ENCODE measurements around the gene ENOX1.
"Not testable (repeated sequence)": the region's sequence is repeated elsewhere in the genome, so short reads cannot be mapped to it uniquely, and the experiment has no call there.

The ENOX1 gene

DNA sequence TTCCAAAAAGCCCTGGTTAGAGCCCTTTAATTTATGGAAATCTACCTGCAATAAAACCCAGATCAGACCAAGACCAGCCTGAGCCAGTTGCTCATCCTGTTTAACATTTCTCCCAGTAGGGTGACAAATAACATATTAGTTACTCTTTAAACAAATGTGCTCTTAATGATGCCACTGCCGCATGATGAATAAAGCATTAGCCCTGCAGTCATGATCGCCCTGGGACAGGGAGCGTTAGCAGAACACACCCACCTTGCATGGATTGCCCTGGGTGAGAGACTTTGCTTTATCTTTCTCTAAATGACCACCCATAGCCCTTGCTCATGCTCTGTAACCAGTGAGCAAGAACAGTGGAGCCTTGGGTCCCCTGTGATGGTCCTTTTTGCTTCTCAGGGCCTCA is 362.4 kb downstream of the ENOX1 start:
- H3K36me3 ChIP-seq (ENCODE audit: control insufficient read depth in 2 of 2, insufficient read depth in 2 of 2, low read length in 2 of 2): no peaks in the 10 kb centered on the region
- no peak overlapping the region for H3K4me3 ChIP-seq (ENCODE audit: low read length in 2 of 2)
- H3K27me3 ChIP-seq (ENCODE audit: control insufficient read depth in 2 of 2, insufficient read depth in 2 of 2, low read length in 2 of 2): no peaks in the 10 kb centered on the region
- no peaks in the 10 kb centered on the region for H3K9me3 ChIP-seq (ENCODE audit: control insufficient read depth in 2 of 2, low read length in 2 of 2)
- H3K9ac ChIP-seq (ENCODE audit: low read depth in 1 of 2, low read length in 2 of 2): no peak overlapping the region
- no peak overlapping the region for H3K27ac ChIP-seq (ENCODE audit: low read depth in 2 of 2, low read length in 2 of 2)
- no peaks in the 10 kb centered on the region for H3K4me1 ChIP-seq (ENCODE audit: control insufficient read depth in 2 of 2, insufficient read depth in 2 of 2, low read length in 2 of 2)

- H3K27me3 ChIP-seq (ENCODE audit: control insufficient read depth in 2 of 2, insufficient read depth in 2 of 2, low read length in 2 of 2): no peaks in the 10 kb centered on the region
- H3K36me3 ChIP-seq (ENCODE audit: control insufficient read depth in 2 of 2, insufficient read depth in 2 of 2, low read length in 2 of 2): no peaks in the 10 kb centered on the region
- H3K9me3 ChIP-seq (ENCODE audit: control insufficient read depth in 2 of 2, low read length in 2 of 2): no peaks in the 10 kb centered on the region
- H3K4me1 ChIP-seq (ENCODE audit: control insufficient read depth in 2 of 2, insufficient read depth in 2 of 2, low read length in 2 of 2): no peaks in the 10 kb centered on the region
- no peak overlapping the region for H3K27ac ChIP-seq (ENCODE audit: low read depth in 2 of 2, low read length in 2 of 2)
- no peak overlapping the region for H3K4me3 ChIP-seq (ENCODE audit: low read length in 2 of 2)
- no peak overlapping the region for H3K9ac ChIP-seq (ENCODE audit: low read depth in 1 of 2, low read length in 2 of 2)
These were observed 364.7 kb downstream of the ENOX1 start for GRCh38 chr13:43422116-43422515.

- not testable (repeated sequence) for H3K9ac ChIP-seq (ENCODE audit: low read depth in 1 of 2, low read length in 2 of 2); H3K9me3 ChIP-seq (ENCODE audit: control insufficient read depth in 2 of 2, low read length in 2 of 2); H3K27me3 ChIP-seq (ENCODE audit: control insufficient read depth in 2 of 2, insufficient read depth in 2 of 2, low read length in 2 of 2); H3K36me3 ChIP-seq (ENCODE audit: control insufficient read depth in 2 of 2, insufficient read depth in 2 of 2, low read length in 2 of 2); H3K4me1 ChIP-seq (ENCODE audit: control insufficient read depth in 2 of 2, insufficient read depth in 2 of 2, low read length in 2 of 2); H3K4me3 ChIP-seq (ENCODE audit: low read length in 2 of 2); H3K27ac ChIP-seq (ENCODE audit: low read depth in 2 of 2, low read length in 2 of 2)
These were observed 369.9 kb downstream of the ENOX1 start for GRCh38 chr13:43416842-43417241.

- H3K27me3 ChIP-seq (ENCODE audit: control insufficient read depth in 2 of 2, insufficient read depth in 2 of 2, low read length in 2 of 2); H3K4me1 ChIP-seq (ENCODE audit: control insufficient read depth in 2 of 2, insufficient read depth in 2 of 2, low read length in 2 of 2); H3K27ac ChIP-seq (ENCODE audit: low read depth in 2 of 2, low read length in 2 of 2); H3K36me3 ChIP-seq (ENCODE audit: control insufficient read depth in 2 of 2, insufficient read depth in 2 of 2, low read length in 2 of 2); H3K9ac ChIP-seq (ENCODE audit: low read depth in 1 of 2, low read length in 2 of 2); H3K9me3 ChIP-seq (ENCODE audit: control insufficient read depth in 2 of 2, low read length in 2 of 2); H3K4me3 ChIP-seq (ENCODE audit: low read length in 2 of 2): not testable (repeated sequence)
These were observed 370.4 kb downstream of the ENOX1 start for GRCh38 chr13:43416408-43416807.

DNA sequence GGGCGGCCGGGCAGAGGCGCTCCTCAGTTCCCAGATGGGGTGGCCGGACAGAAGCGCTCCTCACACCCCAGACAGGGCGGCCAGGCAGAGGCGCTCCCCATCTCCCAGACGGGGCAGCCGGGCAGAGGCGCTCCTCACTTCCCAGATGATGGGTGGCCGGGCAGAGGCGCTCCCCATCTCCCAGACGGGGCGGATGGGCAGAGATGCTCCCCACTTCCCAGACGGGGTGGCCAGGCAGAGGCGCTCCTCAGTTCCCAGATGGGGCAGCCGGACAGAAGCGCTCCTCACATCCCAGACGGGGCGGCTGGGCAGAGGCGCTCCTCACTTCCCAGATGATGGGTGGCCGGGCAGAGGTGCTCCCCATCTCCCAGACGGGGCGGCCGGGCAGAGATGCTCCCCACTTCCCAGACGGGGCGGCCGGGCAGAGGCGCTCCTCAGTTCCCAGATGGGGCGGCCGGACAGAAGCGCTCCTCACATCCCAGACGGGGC is 370.8 kb downstream of the ENOX1 start:
- not testable (repeated sequence) for H3K4me1 ChIP-seq (ENCODE audit: control insufficient read depth in 2 of 2, insufficient read depth in 2 of 2, low read length in 2 of 2); H3K27me3 ChIP-seq (ENCODE audit: control insufficient read depth in 2 of 2, insufficient read depth in 2 of 2, low read length in 2 of 2); H3K27ac ChIP-seq (ENCODE audit: low read depth in 2 of 2, low read length in 2 of 2); H3K36me3 ChIP-seq (ENCODE audit: control insufficient read depth in 2 of 2, insufficient read depth in 2 of 2, low read length in 2 of 2); H3K9me3 ChIP-seq (ENCODE audit: control insufficient read depth in 2 of 2, low read length in 2 of 2); H3K4me3 ChIP-seq (ENCODE audit: low read length in 2 of 2); H3K9ac ChIP-seq (ENCODE audit: low read depth in 1 of 2, low read length in 2 of 2)

GRCh38 chr13:43414111-43414510 is 372.7 kb downstream of the ENOX1 start:
- Histone ChIP-seq H3K27me3 (ENCODE audit: control insufficient read depth in 2 of 2, insufficient read depth in 2 of 2, low read length in 2 of 2) (peaks cover 0 to 5% of the 10 kb centered on the region in 2 donors), H3K4me3 (ENCODE audit: low read length in 2 of 2) (no peak overlapping the region), H3K9ac (ENCODE audit: low read depth in 1 of 2, low read length in 2 of 2) (no peak overlapping the region), H3K36me3 (ENCODE audit: control insufficient read depth in 2 of 2, insufficient read depth in 2 of 2, low read length in 2 of 2) (no peaks in the 10 kb centered on the region), H3K27ac (ENCODE audit: low read depth in 2 of 2, low read length in 2 of 2) (no peak overlapping the region), H3K9me3 (ENCODE audit: control insufficient read depth in 2 of 2, low read length in 2 of 2) (no peaks in the 10 kb centered on the region), H3K4me1 (ENCODE audit: control insufficient read depth in 2 of 2, insufficient read depth in 2 of 2, low read length in 2 of 2) (no peaks in the 10 kb centered on the region)

GRCh38 chr13:43411741-43412140 is 375.0 kb downstream of the ENOX1 start:
- no peak overlapping the region for H3K9ac ChIP-seq (ENCODE audit: low read depth in 1 of 2, low read length in 2 of 2)

DNA sequence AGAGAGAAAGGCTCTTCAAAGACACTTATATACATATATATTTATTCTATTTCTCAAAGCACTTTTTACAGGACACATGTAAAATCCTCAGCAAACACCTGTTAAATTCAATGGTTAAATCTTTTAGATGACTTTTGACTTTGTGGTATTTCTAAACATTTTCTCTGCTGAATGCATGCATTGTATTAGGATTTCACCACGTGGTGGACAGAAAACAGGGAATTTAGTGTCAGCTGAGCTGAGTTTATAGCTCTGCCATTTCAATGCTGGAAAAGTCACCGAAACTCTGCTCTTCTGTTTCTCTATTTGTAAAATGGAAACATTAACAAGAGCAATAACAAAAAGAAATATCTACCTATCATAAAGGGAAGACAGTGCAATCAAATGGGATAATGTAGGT is 375.6 kb downstream of the ENOX1 start:
- Histone ChIP-seq H3K27me3 (ENCODE audit: control insufficient read depth in 2 of 2, insufficient read depth in 2 of 2, low read length in 2 of 2) (peaks cover 0 to 5% of the 10 kb centered on the region in 2 donors), H3K9ac (ENCODE audit: low read depth in 1 of 2, low read length in 2 of 2) (no peak overlapping the region), H3K4me3 (ENCODE audit: low read length in 2 of 2) (no peak overlapping the region), H3K4me1 (ENCODE audit: control insufficient read depth in 2 of 2, insufficient read depth in 2 of 2, low read length in 2 of 2) (no peaks in the 10 kb centered on the region), H3K36me3 (ENCODE audit: control insufficient read depth in 2 of 2, insufficient read depth in 2 of 2, low read length in 2 of 2) (no peaks in the 10 kb centered on the region), H3K27ac (ENCODE audit: low read depth in 2 of 2, low read length in 2 of 2) (no peak overlapping the region), H3K9me3 (ENCODE audit: control insufficient read depth in 2 of 2, low read length in 2 of 2) (no peaks in the 10 kb centered on the region)

More at GRCh38 chr13:43411741-43412140, 375.0 kb downstream of the ENOX1 start:
- Histone ChIP-seq H3K9me3 (ENCODE audit: control insufficient read depth in 2 of 2, low read length in 2 of 2) (no peaks in the 10 kb centered on the region), H3K27ac (ENCODE audit: low read depth in 2 of 2, low read length in 2 of 2) (no peak overlapping the region), H3K4me3 (ENCODE audit: low read length in 2 of 2) (no peak overlapping the region), H3K36me3 (ENCODE audit: control insufficient read depth in 2 of 2, insufficient read depth in 2 of 2, low read length in 2 of 2) (no peaks in the 10 kb centered on the region), H3K27me3 (ENCODE audit: control insufficient read depth in 2 of 2, insufficient read depth in 2 of 2, low read length in 2 of 2) (peaks cover 0 to 5% of the 10 kb centered on the region in 2 donors), H3K4me1 (ENCODE audit: control insufficient read depth in 2 of 2, insufficient read depth in 2 of 2, low read length in 2 of 2) (no peaks in the 10 kb centered on the region)

DNA sequence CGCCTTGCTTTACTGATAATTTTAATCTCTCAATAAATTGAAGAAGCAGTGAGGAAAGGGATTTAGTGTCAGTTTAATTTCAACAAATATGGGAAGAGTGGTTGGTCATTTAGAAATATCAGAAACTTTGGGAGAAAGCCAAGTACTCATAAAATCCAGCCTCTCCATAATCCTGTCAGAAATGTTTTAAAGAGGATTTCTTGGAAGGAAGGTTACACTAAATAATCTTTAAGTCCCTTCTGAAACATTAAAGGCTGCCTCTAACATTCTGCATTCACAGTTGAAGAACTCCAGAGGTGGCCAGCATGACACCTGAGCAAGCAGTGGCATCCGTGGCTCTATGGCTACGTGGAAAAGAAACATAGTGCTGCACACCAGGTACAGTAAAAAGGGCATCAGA is 378.5 kb downstream of the ENOX1 start:
- H3K27ac ChIP-seq (ENCODE audit: low read depth in 2 of 2, low read length in 2 of 2): no peak overlapping the region
- no peaks in the 10 kb centered on the region for H3K9me3 ChIP-seq (ENCODE audit: control insufficient read depth in 2 of 2, low read length in 2 of 2)
- no peaks in the 10 kb centered on the region for H3K4me1 ChIP-seq (ENCODE audit: control insufficient read depth in 2 of 2, insufficient read depth in 2 of 2, low read length in 2 of 2)
- peaks cover 0 to 5% of the 10 kb centered on the region in 2 donors for H3K27me3 ChIP-seq (ENCODE audit: control insufficient read depth in 2 of 2, insufficient read depth in 2 of 2, low read length in 2 of 2)
- no peak overlapping the region for H3K4me3 ChIP-seq (ENCODE audit: low read length in 2 of 2)
- no peak overlapping the region for H3K9ac ChIP-seq (ENCODE audit: low read depth in 1 of 2, low read length in 2 of 2)
- H3K36me3 ChIP-seq (ENCODE audit: control insufficient read depth in 2 of 2, insufficient read depth in 2 of 2, low read length in 2 of 2): no peaks in the 10 kb centered on the region

GRCh38 chr13:43407023-43407581 is 379.7 kb downstream of the ENOX1 start:
- Histone ChIP-seq H3K27me3 (ENCODE audit: control insufficient read depth in 2 of 2, insufficient read depth in 2 of 2, low read length in 2 of 2) (peaks cover 0 to 5% of the 10 kb centered on the region in 2 donors), H3K4me3 (ENCODE audit: low read length in 2 of 2) (no peak overlapping the region), H3K36me3 (ENCODE audit: control insufficient read depth in 2 of 2, insufficient read depth in 2 of 2, low read length in 2 of 2) (no peaks in the 10 kb centered on the region), H3K9ac (ENCODE audit: low read depth in 1 of 2, low read length in 2 of 2) (no peak overlapping the region), H3K27ac (ENCODE audit: low read depth in 2 of 2, low read length in 2 of 2) (no peak overlapping the region), H3K9me3 (ENCODE audit: control insufficient read depth in 2 of 2, low read length in 2 of 2) (no peaks in the 10 kb centered on the region), H3K4me1 (ENCODE audit: control insufficient read depth in 2 of 2, insufficient read depth in 2 of 2, low read length in 2 of 2) (no peaks in the 10 kb centered on the region)

DNA sequence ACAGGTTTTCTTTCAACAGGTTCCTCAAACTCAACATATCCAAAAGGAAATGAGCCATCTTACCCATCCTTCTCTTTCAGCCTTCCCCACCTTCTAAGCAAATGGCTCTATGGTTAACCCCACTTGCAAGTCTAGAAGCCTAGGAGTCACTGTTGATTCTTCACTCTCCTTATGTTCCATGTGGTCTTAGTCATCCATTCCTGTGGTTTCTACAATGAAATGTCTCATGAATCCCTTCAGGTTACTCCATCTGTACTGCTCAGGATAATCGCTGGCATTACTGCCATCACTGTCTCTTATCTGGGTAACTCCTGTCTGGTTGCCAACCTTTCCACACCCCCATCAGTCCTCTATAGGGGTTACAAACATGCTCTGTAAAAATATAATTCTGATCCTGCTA is 381.3 kb downstream of the ENOX1 start:
- Histone ChIP-seq H3K27ac (ENCODE audit: low read depth in 2 of 2, low read length in 2 of 2) (no peak overlapping the region), H3K4me1 (ENCODE audit: control insufficient read depth in 2 of 2, insufficient read depth in 2 of 2, low read length in 2 of 2) (no peaks in the 10 kb centered on the region), H3K9me3 (ENCODE audit: control insufficient read depth in 2 of 2, low read length in 2 of 2) (no peaks in the 10 kb centered on the region), H3K9ac (ENCODE audit: low read depth in 1 of 2, low read length in 2 of 2) (no peak overlapping the region), H3K27me3 (ENCODE audit: control insufficient read depth in 2 of 2, insufficient read depth in 2 of 2, low read length in 2 of 2) (no peaks in the 10 kb centered on the region), H3K36me3 (ENCODE audit: control insufficient read depth in 2 of 2, insufficient read depth in 2 of 2, low read length in 2 of 2) (no peaks in the 10 kb centered on the region), H3K4me3 (ENCODE audit: low read length in 2 of 2) (no peak overlapping the region)

Data from mucosa of rectum (tissue), 2 donors.